GM19025 (cell line): ENCODE results near the gene NABP2.
"Not testable (repeated sequence)": the region's sequence is repeated elsewhere in the genome, so short reads cannot be mapped to it uniquely, and the experiment has no call there.

Experiments used
- ATAC-seq: cut with Tn5 transposase; IDR thresholded peaks from one replicate; pipeline ENCODE4 v1.9.1; 2021; ENCODE audit warnings: mild to moderate bottlenecking, low read depth, moderate library complexity; ENCODE audit not compliant: unreplicated experiment

NABP2 gene

GRCh38 chr12:56242986-56243385 lies 18.8 kb downstream of the NABP2 start:
- no peak for ATAC-seq

GRCh38 chr12:56243731-56244181 lies 19.6 kb downstream of the NABP2 start:
- ATAC-seq: no peak

- ATAC-seq: no peak
Measured at GRCh38 chr12:56244494-56244893, 20.4 kb downstream of the NABP2 start.

GRCh38 chr12:56247923-56248322 lies 23.8 kb downstream of the NABP2 start:
- ATAC-seq: no peak

GRCh38 chr12:56248711-56249110 lies 24.6 kb downstream of the NABP2 start:
- ATAC-seq: no peak

- ATAC-seq: no peak
Measured at GRCh38 chr12:56252649-56253048, 28.5 kb downstream of the NABP2 start.

GRCh38 chr12:56253091-56253490 lies 28.9 kb downstream of the NABP2 start:
- ATAC-seq: no peak

GRCh38 chr12:56255671-56256070 lies 31.5 kb downstream of the NABP2 start:
- no peak for ATAC-seq

- ATAC-seq: no peak
Measured at GRCh38 chr12:56256326-56256960, 32.3 kb downstream of the NABP2 start.

GRCh38 chr12:56257071-56257470 lies 32.9 kb downstream of the NABP2 start:
- ATAC-seq: no peak

- no peak for ATAC-seq
Measured at GRCh38 chr12:56257491-56258067, 33.4 kb downstream of the NABP2 start.

- peak; percentile 95 for ATAC-seq
Measured at GRCh38 chr12:56258068-56258819, 34.1 kb downstream of the NABP2 start, which contains the start of gene ANKRD52. ANKRD52 (minus strand) TSS chr12:56258384; CDS start chr12:56258269, 115 bp downstream.

- ATAC-seq: no peak
Measured at GRCh38 chr12:56258820-56259183, 34.7 kb downstream of the NABP2 start.

GRCh38 chr12:56260380-56260779 lies 36.2 kb downstream of the NABP2 start:
- ATAC-seq: no peak

- ATAC-seq: no peak
Measured at GRCh38 chr12:56260921-56261320, 36.8 kb downstream of the NABP2 start.

- ATAC-seq: no peak
Measured at GRCh38 chr12:56261503-56262232, 37.5 kb downstream of the NABP2 start.

- ATAC-seq: not testable (repeated sequence)
Measured at GRCh38 chr12:56262955-56263354, 38.8 kb downstream of the NABP2 start.

- ATAC-seq: not testable (repeated sequence)
Measured at GRCh38 chr12:56266068-56266692, 42.0 kb downstream of the NABP2 start.

- peak; percentile 89 for ATAC-seq
Measured at GRCh38 chr12:56266693-56267442, 42.7 kb downstream of the NABP2 start, which contains the start of gene COQ10A. COQ10A (plus strand) TSS chr12:56266942; CDS start chr12:56267119, 177 bp downstream.
